Right lobe of liver (tissue), 6 donors: ENCODE measurements around the gene KIRREL3. TPM values are rescaled to one million over a fixed set of nuclear protein-coding genes. Genes with fewer than 3 reads are reported as not detected.

Experiments used
- ATAC-seq, 4 donors: fragments of 200-7000 bp; cut with Tn5 transposase; one replicate each; pipeline ENCODE4 v1.9.1; 2020; ENCODE audit warnings: mild to moderate bottlenecking in 4 of 4, moderate library complexity in 4 of 4
- DNase-seq, 3 donors: peaks; one replicate each; pipeline ENCODE4 v3.0.0-alpha.2; 2020
- H3K27ac ChIP-seq, 3 donors: fragments of 200-600 bp; one replicate each; pipeline ENCODE4 v1.8.0; 2022
- H3K27me3 ChIP-seq, 2 donors: fragments of 200-600 bp; one replicate each; pipeline ENCODE4 v1.8.0; 2022
- H3K36me3 ChIP-seq, 4 donors: fragments of 200-600 bp; sonication (generic) in 1 of 4; one replicate each; pipeline versions ENCODE4 v1.5.1 to v1.8.0; 2017 to 2022; ENCODE audit warnings: control low read depth in 1 of 4
- H3K4me1 ChIP-seq, 4 donors: fragments of 200-600 bp; sonication (generic) in 1 of 4; one replicate each; pipeline versions ENCODE4 v1.5.1 to v1.8.0; 2017 to 2022; ENCODE audit warnings: control low read depth in 1 of 4
- H3K4me3 ChIP-seq, 3 donors: fragments of 200-600 bp; one replicate each; pipeline ENCODE4 v1.8.0; 2022
- H3K9me3 ChIP-seq, 4 donors: fragments of 200-600 bp; sonication (generic) in 1 of 4; one replicate each; pipeline versions ENCODE4 v1.5.1 to v1.8.0; 2017 to 2022; ENCODE audit warnings: control low read depth in 1 of 4
- CTCF ChIP-seq, 4 donors: fragments of 200-600 bp in 3 of 4; fragments of 450-650 bp in 1 of 4; IDR thresholded peaks; one replicate each; pipeline versions ENCODE4 v1.5.1 to v1.8.0; 2016 to 2022; ENCODE audit warnings: antibody characterized with exemption in 4 of 4, mild to moderate bottlenecking in 2 of 4
- POLR2A ChIP-seq: fragments of 450-650 bp; IDR thresholded peaks from one replicate; pipeline ENCODE4 v1.6.1; 2017; ENCODE audit warnings: antibody characterized with exemption, mild to moderate bottlenecking
- WGBS: methylation state at CpG from one replicate; pipeline ENCODE4 v1.1.6; 2018; ENCODE audit warnings: low coverage, low lambda C conversion rate; ENCODE audit not compliant: insufficient coverage; ENCODE audit errors: missing lambda C conversion rate; 5-methylcytosine and 5-hydroxymethylcytosine counted together
- intact Hi-C, 2 donors: fragments of 100-400 bp; cut with DNase I; formaldehyde crosslinking; loops; one replicate each; pipeline versions ENCODE4 v1.11.2 to v1.14.1; 2022
- total RNA-seq, 6 experiments: library from RNA; depleted of rRNA in 2 of 6; stranded (reverse); fragments of >200 nt in 2 of 6; fragmentation: NEBNext Ultra II Directional in 3 of 6; extraction: Animal tissue kit (Norgen Biotek cat#: 25700) in 3 of 6; gene quantifications; one replicate each; pipeline versions ENCODE4 v1.1.0 to v1.2.4, GENCODE V29; 2016 to 2023
- donor health status: DM: no; HTN: yes; CAD: no.
- donor health status: DM: no; HTN: no; CAD: no.
- donor health status: DM: no; HTN: no; CAD: no.
- donor health status: DM: no; HTN: yes; CAD: no.
- donor health status: DM: no; HTN: yes; CAD: no.

KIRREL3 gene
- total RNA-seq, 6 experiments from 2014 or later, result not detected

- Histone ChIP-seq H3K9me3 (no peaks in the 10 kb centered on the region), H3K36me3 (no peaks in the 10 kb centered on the region), H3K27ac (no peak overlapping the region), H3K4me3 (no peak overlapping the region), H3K4me1 (no peaks in the 10 kb centered on the region), H3K27me3 (no peaks in the 10 kb centered on the region)
- intact Hi-C loops, result no loop called here
- DNase-seq (no peak), ATAC-seq (peak in 3 of 4 donors; percentile 14 to 42 (median 18))
- TF ChIP-seq CTCF (IDR thresholded peaks at IDR 0.05) (no peak), POLR2A (no peak)
- 70% methylated on average over 4 of the region's 12 CpGs for WGBS
Observed at GRCh38 chr11:126434950-126435335, 565.6 kb downstream of the KIRREL3 start.

- Histone ChIP-seq H3K4me3 (no peak overlapping the region), H3K27ac (no peak overlapping the region), H3K36me3 (no peaks in the 10 kb centered on the region), H3K27me3 (no peaks in the 10 kb centered on the region), H3K9me3 (no peaks in the 10 kb centered on the region), H3K4me1 (no peaks in the 10 kb centered on the region)
- no peak for ATAC-seq
- intact Hi-C loops, result no loop called here
- no peak for TF ChIP-seq CTCF (IDR thresholded peaks at IDR 0.05)
- no peak for TF ChIP-seq POLR2A
- DNase-seq, result no peak
- WGBS, result 78% methylated on average over 3 of the region's 16 CpGs
Observed at GRCh38 chr11:126433989-126434949, 566.3 kb downstream of the KIRREL3 start.

- ATAC-seq (no peak), DNase-seq (no peak)
- WGBS, result 88% methylated on average over 3 of the region's 11 CpGs
- TF ChIP-seq POLR2A (no peak), CTCF (IDR thresholded peaks at IDR 0.05) (no peak)
- H3K4me1 ChIP-seq, result no peaks in the 10 kb centered on the region
- H3K9me3 ChIP-seq, result no peaks in the 10 kb centered on the region
- intact Hi-C loops, result no loop called here
- H3K27ac ChIP-seq, result no peak overlapping the region
- no peaks in the 10 kb centered on the region for H3K36me3 ChIP-seq
- no peak overlapping the region for H3K4me3 ChIP-seq
- no peaks in the 10 kb centered on the region for H3K27me3 ChIP-seq
Observed at GRCh38 chr11:126433244-126433846, 567.2 kb downstream of the KIRREL3 start.

GRCh38 chr11:126432525-126432924 is 568.0 kb downstream of the KIRREL3 start:
- Histone ChIP-seq H3K9me3 (no peaks in the 10 kb centered on the region), H3K27ac (no peak overlapping the region), H3K36me3 (no peaks in the 10 kb centered on the region), H3K27me3 (no peaks in the 10 kb centered on the region), H3K4me1 (no peaks in the 10 kb centered on the region), H3K4me3 (no peak overlapping the region)
- 33% methylated on average over 1 of the region's 6 CpGs for WGBS
- ATAC-seq, result peak; percentile 8 to 56 (median 43)
- TF ChIP-seq CTCF (IDR thresholded peaks at IDR 0.05) (no peak), POLR2A (no peak)
- intact Hi-C loops, result no loop called here
- DNase-seq, result no peak
